ENCODE results near the gene CNKSR3. TPM values are rescaled to one million over a fixed set of nuclear protein-coding genes. Genes with fewer than 3 reads are reported as not detected.

CNKSR3 gene
- total and polyA plus RNA-seq, 5 experiments from 2014 or later, result 0.01 TPM; not detected in 4

- Mint-ChIP-seq H3K27me3 (peaks cover 0 to 10% (median 2%) of the 10 kb centered on the region in 5 donors), H3K36me3 (peaks cover 0 to 7% (median 0%) of the 10 kb centered on the region in 3 donors), H3K4me1 (no peaks in the 10 kb centered on the region), H3K9me3 (peaks cover 0 to 9% (median 0%) of the 10 kb centered on the region in 9 donors), H3K27ac (no peak overlapping the region), H3K4me3 (no peak overlapping the region)
- POLR2A ChIA-PET, result no interaction called here
- no peak for ATAC-seq
- no peak for DNase-seq
These were observed 128.9 kb downstream of the CNKSR3 start for GRCh38 chr6:154381548-154381947.

- H3K9me3 Mint-ChIP-seq, result peaks cover 0 to 9% (median 0%) of the 10 kb centered on the region in 9 donors
- peaks cover 0 to 8% (median 0%) of the 10 kb centered on the region in 5 donors for H3K27me3 Mint-ChIP-seq
- ATAC-seq (no peak), DNase-seq (no peak)
- no peak overlapping the region for H3K27ac Mint-ChIP-seq
- H3K4me3 Mint-ChIP-seq, result no peak overlapping the region
- H3K36me3 Mint-ChIP-seq, result peaks cover 0 to 7% (median 0%) of the 10 kb centered on the region in 3 donors
- H3K4me1 Mint-ChIP-seq, result no peaks in the 10 kb centered on the region
- POLR2A ChIA-PET, result no interaction called here
These were observed 129.7 kb downstream of the CNKSR3 start for GRCh38 chr6:154380741-154381140.

- no peak overlapping the region for H3K4me3 Mint-ChIP-seq
- peaks cover 0 to 7% (median 0%) of the 10 kb centered on the region in 3 donors for H3K36me3 Mint-ChIP-seq
- DNase-seq (no peak), ATAC-seq (no peak)
- H3K4me1 Mint-ChIP-seq, result no peaks in the 10 kb centered on the region
- POLR2A ChIA-PET, result no interaction called here
- no peaks in the 10 kb centered on the region for H3K27me3 Mint-ChIP-seq
- H3K27ac Mint-ChIP-seq, result no peak overlapping the region
- H3K9me3 Mint-ChIP-seq, result peaks cover 0 to 9% (median 0%) of the 10 kb centered on the region in 9 donors
These were observed 130.9 kb downstream of the CNKSR3 start for GRCh38 chr6:154379585-154379984.

- no peak for ATAC-seq
These were observed 132.0 kb downstream of the CNKSR3 start for GRCh38 chr6:154378518-154378917.

GRCh38 chr6:154377726-154378125 lies 132.8 kb downstream of the CNKSR3 start:
- H3K9me3 Mint-ChIP-seq, result peaks cover 0 to 2% (median 0%) of the 10 kb centered on the region in 9 donors
- POLR2A ChIA-PET, result no interaction called here
- no peaks in the 10 kb centered on the region for H3K4me1 Mint-ChIP-seq
- DNase-seq, result no peak
- peaks cover 0 to under 1% (median 0%) of the 10 kb centered on the region in 3 donors for H3K36me3 Mint-ChIP-seq
- H3K27ac Mint-ChIP-seq, result no peak overlapping the region
- no peak overlapping the region for H3K4me3 Mint-ChIP-seq
- ATAC-seq, result no peak
- H3K27me3 Mint-ChIP-seq, result peaks cover 0 to 3% (median 0%) of the 10 kb centered on the region in 5 donors

More at GRCh38 chr6:154378518-154378917, 132.0 kb downstream of the CNKSR3 start:
- H3K4me1 Mint-ChIP-seq, result no peaks in the 10 kb centered on the region
- H3K4me3 Mint-ChIP-seq, result no peak overlapping the region
- no peak for DNase-seq
- no peaks in the 10 kb centered on the region for H3K27me3 Mint-ChIP-seq
- peaks cover 0 to 9% (median 0%) of the 10 kb centered on the region in 9 donors for H3K9me3 Mint-ChIP-seq
- POLR2A ChIA-PET, result no interaction called here
- H3K27ac Mint-ChIP-seq, result no peak overlapping the region
- peaks cover 0 to 7% (median 0%) of the 10 kb centered on the region in 3 donors for H3K36me3 Mint-ChIP-seq

- no peak overlapping the region for H3K27ac Mint-ChIP-seq
- H3K9me3 Mint-ChIP-seq, result no peaks in the 10 kb centered on the region
- no peak overlapping the region for H3K4me3 Mint-ChIP-seq
- no peaks in the 10 kb centered on the region for H3K36me3 Mint-ChIP-seq
- peaks cover 0 to 3% (median 0%) of the 10 kb centered on the region in 5 donors for H3K27me3 Mint-ChIP-seq
- ATAC-seq (no peak), DNase-seq (no peak)
- peaks cover 0 to 6% (median 2%) of the 10 kb centered on the region in 4 donors for H3K4me1 Mint-ChIP-seq
- POLR2A ChIA-PET, result no interaction called here
These were observed 136.5 kb downstream of the CNKSR3 start for GRCh38 chr6:154373971-154374370.

GRCh38 chr6:154371281-154371680 lies 139.2 kb downstream of the CNKSR3 start:
- POLR2A ChIA-PET, result no interaction called here
- no peak overlapping the region for H3K4me3 Mint-ChIP-seq

GRCh38 chr6:154370545-154370944 lies 139.9 kb downstream of the CNKSR3 start:
- Mint-ChIP-seq H3K4me1 (peaks cover 0 to 6% (median 2%) of the 10 kb centered on the region in 4 donors), H3K27me3 (peaks cover 0 to 3% (median 0%) of the 10 kb centered on the region in 5 donors), H3K9me3 (no peaks in the 10 kb centered on the region), H3K36me3 (no peaks in the 10 kb centered on the region), H3K4me3 (peak overlapping the region in 1 of 10 donors; percentile 11), H3K27ac (peak overlapping the region in 1 of 10 donors; percentile 8)
- POLR2A ChIA-PET, result no interaction called here
- ATAC-seq (peak in 1 of 2 donors; percentile 41), DNase-seq (peak in 5 of 10 donors; percentile 4 to 23 (median 19))

More at GRCh38 chr6:154371281-154371680, 139.2 kb downstream of the CNKSR3 start:
- ATAC-seq, result no peak
- Mint-ChIP-seq H3K4me1 (peaks cover 0 to 6% (median 2%) of the 10 kb centered on the region in 4 donors), H3K27me3 (peaks cover 0 to 3% (median 0%) of the 10 kb centered on the region in 5 donors), H3K27ac (peak overlapping the region in 1 of 10 donors; percentile 28), H3K36me3 (no peaks in the 10 kb centered on the region), H3K9me3 (no peaks in the 10 kb centered on the region)
- DNase-seq, result no peak

- Mint-ChIP-seq H3K36me3 (no peaks in the 10 kb centered on the region), H3K4me3 (no peak overlapping the region), H3K27me3 (peaks cover 0 to 2% (median 0%) of the 10 kb centered on the region in 5 donors), H3K4me1 (peaks cover 0 to 6% (median 2%) of the 10 kb centered on the region in 4 donors), H3K27ac (peak overlapping the region in 1 of 10 donors; percentile 14), H3K9me3 (no peaks in the 10 kb centered on the region)
- POLR2A ChIA-PET, result no interaction called here
- DNase-seq, result no peak
- no peak for ATAC-seq
These were observed 142.4 kb downstream of the CNKSR3 start for GRCh38 chr6:154367839-154368695.

GRCh38 chr6:154367336-154367735 lies 143.1 kb downstream of the CNKSR3 start:
- H3K27ac Mint-ChIP-seq, result no peak overlapping the region
- no peak for DNase-seq

GRCh38 chr6:154363821-154364220 lies 146.7 kb downstream of the CNKSR3 start:
- no peak overlapping the region for H3K4me3 Mint-ChIP-seq
- no peaks in the 10 kb centered on the region for H3K27me3 Mint-ChIP-seq
- no peaks in the 10 kb centered on the region for H3K36me3 Mint-ChIP-seq
- ATAC-seq, result no peak
- peaks cover 10 to 23% (median 20%) of the 10 kb centered on the region in 4 donors for H3K4me1 Mint-ChIP-seq
- H3K9me3 Mint-ChIP-seq, result no peaks in the 10 kb centered on the region
- POLR2A ChIA-PET, result no interaction called here
- DNase-seq, result no peak
- no peak overlapping the region for H3K27ac Mint-ChIP-seq

More at GRCh38 chr6:154367336-154367735, 143.1 kb downstream of the CNKSR3 start:
- H3K36me3 Mint-ChIP-seq, result no peaks in the 10 kb centered on the region
- ATAC-seq, result no peak
- H3K4me3 Mint-ChIP-seq, result no peak overlapping the region
- H3K27me3 Mint-ChIP-seq, result no peaks in the 10 kb centered on the region
- H3K4me1 Mint-ChIP-seq, result peaks cover 0 to 6% (median 2%) of the 10 kb centered on the region in 4 donors
- no peaks in the 10 kb centered on the region for H3K9me3 Mint-ChIP-seq
- POLR2A ChIA-PET, result no interaction called here

- no peaks in the 10 kb centered on the region for H3K9me3 Mint-ChIP-seq
- no peaks in the 10 kb centered on the region for H3K27me3 Mint-ChIP-seq
- peaks cover 14 to 33% (median 29%) of the 10 kb centered on the region in 4 donors for H3K4me1 Mint-ChIP-seq
- no peaks in the 10 kb centered on the region for H3K36me3 Mint-ChIP-seq
- no peak for DNase-seq
- ATAC-seq, result no peak
- H3K27ac Mint-ChIP-seq, result peak overlapping the region in 1 of 10 donors; percentile 44
- POLR2A ChIA-PET, result interaction anchor here (1.2 kb wide), 1 partner anchor 12 kb away, joined by 3 read pairs; no protein-coding TSS in a partner anchor
- no peak overlapping the region for H3K4me3 Mint-ChIP-seq
These were observed 149.0 kb downstream of the CNKSR3 start for GRCh38 chr6:154361476-154361875.

- POLR2A ChIA-PET, result no interaction called here
These were observed 150.0 kb downstream of the CNKSR3 start for GRCh38 chr6:154360476-154360875.

More at GRCh38 chr6:154360476-154360875, 150.0 kb downstream of the CNKSR3 start:
- Mint-ChIP-seq H3K4me1 (peaks cover 14 to 37% (median 35%) of the 10 kb centered on the region in 4 donors), H3K27me3 (no peaks in the 10 kb centered on the region), H3K36me3 (no peaks in the 10 kb centered on the region), H3K9me3 (no peaks in the 10 kb centered on the region), H3K27ac (peak overlapping the region in 1 of 10 donors; percentile 2), H3K4me3 (peak overlapping the region in 1 of 10 donors; percentile 5)
- no peak for ATAC-seq
- DNase-seq, result no peak

Measured in naive thymus-derived CD8-positive, alpha-beta T cell (primary cell).